Kidney (tissue), 14 donors: ENCODE measurements around the gene SLC25A26. TPM values are rescaled to one million over a fixed set of nuclear protein-coding genes. Genes with fewer than 3 reads are reported as not detected.

ENCODE experiments used
- DNase-seq, 5 donors: peaks; one replicate each; pipeline ENCODE4 v3.0.0-alpha.2; 2013 to 2020
- FAIRE-seq: peaks from 2 replicates; lab custom pipeline; 2012; peaks lifted over from hg19 to GRCh38; lab: Jason Lieb, UNC
- H3K27ac ChIP-seq, 2 donors: one replicate each; pipeline ENCODE4 v1.7.0; 2013; ENCODE audit warnings: low read depth in 2 of 2, low read length in 2 of 2, inconsistent platforms in 1 of 2
- H3K27me3 ChIP-seq: one replicate; pipeline ENCODE4 v1.7.1; 2013; ENCODE audit warnings: low read length, inconsistent platforms; ENCODE audit not compliant: control insufficient read depth, insufficient read depth
- H3K36me3 ChIP-seq, 3 donors: one replicate each; pipeline versions ENCODE4 v1.7.0 to v1.7.1; 2013; ENCODE audit warnings: low read length in 3 of 3, control low read depth in 1 of 3, inconsistent platforms in 1 of 3; ENCODE audit not compliant: insufficient read depth in 3 of 3, control insufficient read depth in 2 of 3
- H3K4me1 ChIP-seq, 3 donors: one replicate each; pipeline versions ENCODE4 v1.7.0 to v1.7.1; 2013; ENCODE audit warnings: low read length in 3 of 3, inconsistent platforms in 1 of 3, low read depth in 1 of 3; ENCODE audit not compliant: control insufficient read depth in 2 of 3, insufficient read depth in 2 of 3
- H3K4me3 ChIP-seq, 3 donors: one replicate each; pipeline versions ENCODE4 v1.7.0 to v1.8.1; 2013; ENCODE audit warnings: low read length in 3 of 3, control low read depth in 1 of 3, inconsistent platforms in 1 of 3
- H3K9ac ChIP-seq, 3 donors: one replicate each; pipeline versions ENCODE4 v1.7.0 to v1.7.1; 2013; ENCODE audit warnings: low read length in 3 of 3, control low read depth in 1 of 3, inconsistent platforms in 1 of 3
- H3K9me3 ChIP-seq, 3 donors: one replicate each; pipeline versions ENCODE4 v1.7.0 to v1.7.1; 2013; ENCODE audit warnings: low read length in 3 of 3, control low read depth in 1 of 3, inconsistent platforms in 1 of 3; ENCODE audit not compliant: control insufficient read depth in 2 of 3, insufficient read depth in 1 of 3
- CTCF ChIP-seq: IDR thresholded peaks from 3 replicates; pipeline ENCODE4 v1.5.1; 2012; ENCODE audit warnings: mild to moderate bottlenecking, moderate library complexity, borderline replicate concordance; ENCODE audit not compliant: insufficient read depth; ENCODE audit errors: extremely low read depth
- intact Hi-C: fragments of 100-400 bp; cut with DNase I; formaldehyde crosslinking; loops from one replicate; pipeline ENCODE4 v1.11.1; 2022
- polyA plus RNA-seq: library from polyadenylated mRNA; stranded (reverse); fragments of 350-450 nt; fragmentation: Illumina TruSeq; extraction: RNeasy Lipid Tissue Mini Kit (QIAGEN cat#74804); gene quantifications from one replicate; pipeline ENCODE4 v1.2.3, GENCODE V29; 2014; ENCODE audit warnings: low read depth, low replicate concordance; ENCODE audit not compliant: insufficient read depth
- total RNA-seq: library from RNA; stranded (reverse); fragmentation: NEBNext Ultra II Directional; extraction: Animal tissue kit (Norgen Biotek cat#: 25700); gene quantifications from one replicate; pipeline ENCODE4 v1.2.1, GENCODE V29; 2021
- donor health status: control.
- donor health status: control.
- donor health status: control.
- donor health status: control.
- donor health status: control.
- donor health status: DM: yes; HTN: yes; CAD: no.
- donor health status: Normal renal cell carcinoma (clear cell type).

SLC25A26 gene
- total and polyA plus RNA-seq, 2 donors from 2014 or later = 23.9 to 25.4 TPM

GRCh38 chr3:66403323-66403990 is 182.7 kb downstream of the SLC25A26 start:
- Histone ChIP-seq H3K27me3 (no peaks in the 10 kb centered on the region), H3K4me3 (no peak overlapping the region), H3K4me1 (no peaks in the 10 kb centered on the region), H3K9me3 (no peaks in the 10 kb centered on the region), H3K27ac (no peak overlapping the region), H3K36me3 (peaks cover 0 to 8% (median 2%) of the 10 kb centered on the region in 3 donors), H3K9ac (no peak overlapping the region)
- no peak for TF ChIP-seq CTCF
- no peak for FAIRE-seq
- no peak for DNase-seq
- intact Hi-C loops = loop anchor here (10.0 kb wide), 1 partner anchor 411 kb away; no protein-coding TSS in a partner anchor

GRCh38 chr3:66404197-66404596 is 183.4 kb downstream of the SLC25A26 start:
- H3K36me3 ChIP-seq = peaks cover 0 to 8% (median 2%) of the 10 kb centered on the region in 3 donors
- H3K4me3 ChIP-seq = no peak overlapping the region
- TF ChIP-seq CTCF = no peak
- FAIRE-seq (no peak), DNase-seq (no peak)
- no peak overlapping the region for H3K9ac ChIP-seq
- no peaks in the 10 kb centered on the region for H3K27me3 ChIP-seq
- no peaks in the 10 kb centered on the region for H3K4me1 ChIP-seq
- no peaks in the 10 kb centered on the region for H3K9me3 ChIP-seq
- H3K27ac ChIP-seq = no peak overlapping the region
- intact Hi-C loops = loop anchor here (10.0 kb wide), 1 partner anchor 411 kb away; no protein-coding TSS in a partner anchor

- Histone ChIP-seq H3K4me1 (no peaks in the 10 kb centered on the region), H3K27ac (no peak overlapping the region), H3K4me3 (no peak overlapping the region), H3K36me3 (peaks cover 0 to 8% (median 2%) of the 10 kb centered on the region in 3 donors), H3K9ac (no peak overlapping the region), H3K9me3 (no peaks in the 10 kb centered on the region), H3K27me3 (no peaks in the 10 kb centered on the region)
- DNase-seq (no peak), FAIRE-seq (no peak)
- intact Hi-C loops = loop anchor here (10.0 kb wide), 1 partner anchor 410 kb away; no protein-coding TSS in a partner anchor
- no peak for TF ChIP-seq CTCF
These were observed 184.3 kb downstream of the SLC25A26 start for GRCh38 chr3:66404903-66405700.
